Measurements from ENCODE around the gene KERA. TPM values are rescaled to one million over a fixed set of nuclear protein-coding genes. Genes with fewer than 3 reads are reported as not detected.
"Not testable (repeated sequence)": the region's sequence is repeated elsewhere in the genome, so short reads cannot be mapped to it uniquely, and the experiment has no call there.

Gene KERA
- total RNA-seq, 4 donors from 2014 or later, result not detected

DNA sequence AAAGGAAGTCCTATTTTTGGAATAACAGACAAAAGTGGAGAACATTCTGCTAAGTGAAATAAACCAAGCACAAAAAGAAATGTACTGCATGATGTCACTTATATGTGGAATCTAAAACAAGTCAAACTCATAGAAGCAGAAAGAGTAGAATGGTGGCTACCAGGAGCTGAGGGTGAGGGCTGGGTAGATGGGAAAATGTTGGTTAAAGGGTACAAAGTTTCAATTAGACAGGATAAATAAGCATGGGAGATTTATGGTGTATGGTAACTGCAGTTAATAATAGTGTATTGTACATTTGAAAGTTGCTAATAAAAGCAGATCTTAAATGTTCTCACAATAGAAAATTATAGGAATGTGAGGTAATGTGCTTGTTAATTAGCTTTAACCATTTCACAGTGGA lies 40.6 kb upstream of the KERA start:
- H3K36me3 ChIP-seq, result no peaks in the 10 kb centered on the region
- no peaks in the 10 kb centered on the region for H3K27me3 ChIP-seq
- no peak overlapping the region for H3K27ac ChIP-seq
- no peak overlapping the region for H3K4me3 ChIP-seq
- DNase-seq (ENCODE audit: low spot score in 2 of 2), result no peak
- peaks cover 0 to 9% (median 1%) of the 10 kb centered on the region in 4 donors for H3K4me1 ChIP-seq
- TF ChIP-seq, protein P1, sequence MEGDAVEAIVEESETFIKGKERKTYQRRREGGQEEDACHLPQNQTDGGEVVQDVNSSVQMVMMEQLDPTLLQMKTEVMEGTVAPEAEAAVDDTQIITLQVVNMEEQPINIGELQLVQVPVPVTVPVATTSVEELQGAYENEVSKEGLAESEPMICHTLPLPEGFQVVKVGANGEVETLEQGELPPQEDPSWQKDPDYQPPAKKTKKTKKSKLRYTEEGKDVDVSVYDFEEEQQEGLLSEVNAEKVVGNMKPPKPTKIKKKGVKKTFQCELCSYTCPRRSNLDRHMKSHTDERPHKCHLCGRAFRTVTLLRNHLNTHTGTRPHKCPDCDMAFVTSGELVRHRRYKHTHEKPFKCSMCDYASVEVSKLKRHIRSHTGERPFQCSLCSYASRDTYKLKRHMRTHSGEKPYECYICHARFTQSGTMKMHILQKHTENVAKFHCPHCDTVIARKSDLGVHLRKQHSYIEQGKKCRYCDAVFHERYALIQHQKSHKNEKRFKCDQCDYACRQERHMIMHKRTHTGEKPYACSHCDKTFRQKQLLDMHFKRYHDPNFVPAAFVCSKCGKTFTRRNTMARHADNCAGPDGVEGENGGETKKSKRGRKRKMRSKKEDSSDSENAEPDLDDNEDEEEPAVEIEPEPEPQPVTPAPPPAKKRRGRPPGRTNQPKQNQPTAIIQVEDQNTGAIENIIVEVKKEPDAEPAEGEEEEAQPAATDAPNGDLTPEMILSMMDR (IDR thresholded peaks at IDR 0.05), result no peak
- no peak for TF ChIP-seq POLR2A (IDR thresholded peaks at IDR 0.05)
- no peak for TF ChIP-seq EP300 (IDR thresholded peaks at IDR 0.05)
- H3K9me3 ChIP-seq, result no peaks in the 10 kb centered on the region

- TF ChIP-seq POLR2A (IDR thresholded peaks at IDR 0.05), result no peak
- TF ChIP-seq, protein P1 (IDR thresholded peaks at IDR 0.05), result no peak
- no peak for TF ChIP-seq EP300 (IDR thresholded peaks at IDR 0.05)
- Histone ChIP-seq H3K27ac (no peak overlapping the region), H3K4me3 (no peak overlapping the region), H3K4me1 (peaks cover 0 to 19% (median 0%) of the 10 kb centered on the region in 4 donors), H3K9me3 (peaks cover 0 to 8% (median 0%) of the 10 kb centered on the region in 4 donors), H3K36me3 (no peaks in the 10 kb centered on the region), H3K27me3 (no peaks in the 10 kb centered on the region)
- no peak for DNase-seq (ENCODE audit: low spot score in 2 of 2)
- 74 to 84% methylated on average over 1 of the region's 1 CpG for WGBS, 2 donors
These were observed 37.1 kb upstream of the KERA start for GRCh38 chr12:91094957-91095356.

GRCh38 chr12:91094032-91094662 lies 36.3 kb upstream of the KERA start:
- Histone ChIP-seq H3K36me3 (no peaks in the 10 kb centered on the region), H3K27me3 (no peaks in the 10 kb centered on the region), H3K4me3 (no peak overlapping the region), H3K9me3 (peaks cover 0 to 16% (median under 1%) of the 10 kb centered on the region in 4 donors), H3K4me1 (peaks cover 0 to 15% (median 0%) of the 10 kb centered on the region in 4 donors), H3K27ac (no peak overlapping the region)
- no peak for DNase-seq (ENCODE audit: low spot score in 2 of 2)
- TF ChIP-seq, protein P1 (IDR thresholded peaks at IDR 0.05), result no peak
- TF ChIP-seq EP300 (IDR thresholded peaks at IDR 0.05) (no peak), POLR2A (IDR thresholded peaks at IDR 0.05) (no peak)

DNA sequence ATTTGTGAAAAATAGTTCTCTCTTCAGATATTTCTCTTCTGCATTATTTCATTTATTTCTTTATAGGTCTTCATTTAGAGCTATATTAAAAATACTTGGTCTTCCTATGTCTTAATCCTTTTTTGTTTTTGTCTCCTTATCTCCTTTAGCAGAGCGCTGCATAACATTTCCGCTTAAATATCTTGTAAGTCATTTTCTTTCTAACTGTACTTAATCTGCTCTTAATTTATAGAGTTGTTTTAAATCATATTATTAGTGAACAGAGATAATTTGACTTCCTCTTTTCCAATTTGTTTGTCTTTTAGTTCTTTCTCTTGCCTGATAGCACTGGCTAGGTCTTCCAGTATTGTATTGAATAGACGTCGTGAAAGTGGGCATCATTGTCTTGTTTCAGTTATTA lies 35.5 kb upstream of the KERA start:
- H3K27me3 ChIP-seq, result no peaks in the 10 kb centered on the region
- WGBS, 2 donors, result 83 to 85% methylated on average over 4 of the region's 4 CpGs
- DNase-seq (ENCODE audit: low spot score in 2 of 2), result no peak
- no peak overlapping the region for H3K4me3 ChIP-seq
- H3K9me3 ChIP-seq, result peaks cover 0 to 21% (median 3%) of the 10 kb centered on the region in 4 donors
- no peak overlapping the region for H3K27ac ChIP-seq
- TF ChIP-seq EP300 (IDR thresholded peaks at IDR 0.05) (no peak), POLR2A (IDR thresholded peaks at IDR 0.05) (no peak)
- TF ChIP-seq, protein P1 (IDR thresholded peaks at IDR 0.05), result no peak
- H3K36me3 ChIP-seq, result no peaks in the 10 kb centered on the region
- peaks cover 0 to 13% (median 0%) of the 10 kb centered on the region in 4 donors for H3K4me1 ChIP-seq

- no peak overlapping the region for H3K4me3 ChIP-seq
- H3K9me3 ChIP-seq, result peaks cover 0 to 24% (median 3%) of the 10 kb centered on the region in 4 donors
- no peak for DNase-seq (ENCODE audit: low spot score in 2 of 2)
- TF ChIP-seq POLR2A (IDR thresholded peaks at IDR 0.05) (no peak), EP300 (IDR thresholded peaks at IDR 0.05) (no peak)
- TF ChIP-seq, protein P1 (IDR thresholded peaks at IDR 0.05), result no peak
- no peaks in the 10 kb centered on the region for H3K36me3 ChIP-seq
- no peak overlapping the region for H3K27ac ChIP-seq
- no peaks in the 10 kb centered on the region for H3K27me3 ChIP-seq
- WGBS, 2 donors, result 64 to 66% methylated on average over 6 of the region's 6 CpGs
- peaks cover 0 to 13% (median 0%) of the 10 kb centered on the region in 4 donors for H3K4me1 ChIP-seq
These were observed 34.3 kb upstream of the KERA start for GRCh38 chr12:91091916-91092715.

DNA sequence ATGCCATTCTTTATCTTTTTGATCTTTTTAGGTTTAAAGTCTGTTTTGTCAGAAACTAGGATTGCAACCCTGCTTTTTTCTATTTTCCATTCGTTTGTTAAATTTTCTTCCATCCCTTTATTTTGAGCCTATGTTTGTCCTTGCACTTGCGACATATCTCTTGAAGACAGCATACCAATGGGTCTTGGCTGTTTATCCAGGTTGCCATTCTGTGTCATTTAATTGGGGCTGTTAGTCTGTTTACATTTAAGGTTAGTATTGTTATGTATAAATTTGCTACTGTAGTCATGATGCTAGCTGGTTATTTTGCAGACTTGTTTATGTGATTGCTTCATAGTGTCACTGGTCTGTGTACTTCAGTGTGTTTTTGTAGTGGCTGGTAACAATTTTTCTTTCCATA lies 32.1 kb upstream of the KERA start:
- H3K4me1 ChIP-seq, result peaks cover 0 to 13% (median 0%) of the 10 kb centered on the region in 4 donors
- WGBS, 2 donors, result 95 to 96% methylated on average over 2 of the region's 2 CpGs
- not testable (repeated sequence) for DNase-seq (ENCODE audit: low spot score in 2 of 2); H3K4me3 ChIP-seq; H3K27me3 ChIP-seq; H3K27ac ChIP-seq; H3K36me3 ChIP-seq
- peaks cover 0 to 24% (median 3%) of the 10 kb centered on the region in 4 donors for H3K9me3 ChIP-seq
